ENCODE data around the gene MINK1.

MINK1 gene

DNA sequence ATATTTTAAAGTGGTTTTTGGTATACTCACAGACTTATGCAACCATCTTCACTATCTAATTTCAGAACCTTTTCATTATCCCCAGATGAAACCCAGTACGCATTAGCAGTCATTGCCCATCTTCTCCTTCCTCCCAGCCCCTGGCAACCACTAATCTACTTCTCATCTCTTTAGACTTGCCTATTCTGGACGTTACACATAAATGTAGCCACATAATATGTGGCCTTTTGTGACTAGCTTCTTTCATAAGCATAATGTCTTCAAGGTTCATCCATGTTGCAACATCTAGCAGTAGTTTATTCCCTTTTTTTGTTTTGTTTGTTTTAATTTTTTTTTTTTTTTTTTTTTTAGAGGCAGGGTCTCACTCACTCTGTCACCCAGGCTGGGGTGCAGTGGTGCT, 37.7 kb downstream of the MINK1 start:
- no peak overlapping the region for H3K4me3 ChIP-seq (ENCODE audit: low read depth, low read length)
- ChIA-PET POLR2A (no interaction called here), CTCF (interaction anchor here (1.2 to 1.6 kb wide), 3 partner anchors 11 to 82 kb away, joined by 4 to 6 read pairs (median 5); partner anchors contain the start of gene GLTPD2)
- TF ChIP-seq, protein P1, sequence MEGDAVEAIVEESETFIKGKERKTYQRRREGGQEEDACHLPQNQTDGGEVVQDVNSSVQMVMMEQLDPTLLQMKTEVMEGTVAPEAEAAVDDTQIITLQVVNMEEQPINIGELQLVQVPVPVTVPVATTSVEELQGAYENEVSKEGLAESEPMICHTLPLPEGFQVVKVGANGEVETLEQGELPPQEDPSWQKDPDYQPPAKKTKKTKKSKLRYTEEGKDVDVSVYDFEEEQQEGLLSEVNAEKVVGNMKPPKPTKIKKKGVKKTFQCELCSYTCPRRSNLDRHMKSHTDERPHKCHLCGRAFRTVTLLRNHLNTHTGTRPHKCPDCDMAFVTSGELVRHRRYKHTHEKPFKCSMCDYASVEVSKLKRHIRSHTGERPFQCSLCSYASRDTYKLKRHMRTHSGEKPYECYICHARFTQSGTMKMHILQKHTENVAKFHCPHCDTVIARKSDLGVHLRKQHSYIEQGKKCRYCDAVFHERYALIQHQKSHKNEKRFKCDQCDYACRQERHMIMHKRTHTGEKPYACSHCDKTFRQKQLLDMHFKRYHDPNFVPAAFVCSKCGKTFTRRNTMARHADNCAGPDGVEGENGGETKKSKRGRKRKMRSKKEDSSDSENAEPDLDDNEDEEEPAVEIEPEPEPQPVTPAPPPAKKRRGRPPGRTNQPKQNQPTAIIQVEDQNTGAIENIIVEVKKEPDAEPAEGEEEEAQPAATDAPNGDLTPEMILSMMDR (IDR thresholded peaks at IDR 0.05; ENCODE audit: insufficient read depth, low read length, missing control alignments), result no peak
- DNase-seq (ENCODE audit: low read depth, low spot score), result no peak

DNA sequence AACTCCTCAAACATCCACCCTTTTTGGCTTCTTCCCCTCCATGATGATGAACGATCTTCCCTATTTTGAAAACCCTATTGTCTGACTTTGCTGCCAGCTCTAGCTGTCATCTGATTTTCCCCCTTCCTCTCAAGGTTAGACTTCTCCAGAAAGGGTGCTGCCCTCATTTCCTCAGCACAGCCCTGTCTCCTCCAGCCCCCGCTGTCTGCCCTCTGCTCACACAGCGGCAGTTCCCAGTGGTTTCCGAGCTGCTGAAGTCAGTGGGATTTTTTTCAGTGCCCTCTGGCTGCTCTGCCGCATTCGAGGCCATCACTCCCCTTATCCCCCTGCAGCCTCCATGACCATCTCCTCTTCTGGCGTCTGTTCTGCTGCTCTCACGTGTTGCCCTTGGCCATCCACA, 39.6 kb downstream of the MINK1 start:
- TF ChIP-seq, protein P1 (IDR thresholded peaks at IDR 0.05; ENCODE audit: insufficient read depth, low read length, missing control alignments), result no peak
- DNase-seq (ENCODE audit: low read depth, low spot score), result no peak
- POLR2A ChIA-PET, result no interaction called here
- CTCF ChIA-PET, result interaction anchor here (1.9 to 2.4 kb wide), 3 partner anchors 9 to 83 kb away, joined by 5 to 9 read pairs (median 8); no protein-coding TSS in a partner anchor
- H3K4me3 ChIP-seq (ENCODE audit: low read depth, low read length), result no peak overlapping the region

DNA sequence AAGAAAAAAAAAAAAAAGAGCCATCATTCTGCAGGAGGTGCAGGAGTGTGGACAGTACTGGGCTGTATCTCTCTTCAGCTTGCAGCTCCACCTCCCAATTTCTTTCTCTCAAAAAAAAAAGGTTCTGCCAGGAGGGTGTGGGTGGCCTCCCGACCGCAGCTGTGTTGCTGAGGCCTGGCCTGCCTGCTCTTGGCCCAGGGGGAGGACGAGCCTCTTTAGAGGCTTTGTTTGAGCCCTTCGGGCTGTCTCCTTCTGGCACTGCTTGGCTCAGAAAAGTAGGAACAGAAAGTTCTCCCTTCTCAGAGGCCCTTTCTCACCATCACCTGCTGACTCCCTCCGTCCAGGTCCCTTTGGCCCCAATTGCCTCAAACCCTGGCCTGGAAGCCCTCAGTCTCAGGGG, 43.9 kb downstream of the MINK1 start:
- no peak overlapping the region for H3K4me3 ChIP-seq (ENCODE audit: low read depth, low read length)
- CTCF ChIA-PET, result interaction anchor here (0.7 to 3.0 kb wide), 2 partner anchors 11 to 90 kb away, joined by 3 to 14 read pairs; no protein-coding TSS in a partner anchor
- DNase-seq (ENCODE audit: low read depth, low spot score), result no peak
- TF ChIP-seq, protein P1 (IDR thresholded peaks at IDR 0.05; ENCODE audit: insufficient read depth, low read length, missing control alignments), result no peak
- POLR2A ChIA-PET, result no interaction called here

DNA sequence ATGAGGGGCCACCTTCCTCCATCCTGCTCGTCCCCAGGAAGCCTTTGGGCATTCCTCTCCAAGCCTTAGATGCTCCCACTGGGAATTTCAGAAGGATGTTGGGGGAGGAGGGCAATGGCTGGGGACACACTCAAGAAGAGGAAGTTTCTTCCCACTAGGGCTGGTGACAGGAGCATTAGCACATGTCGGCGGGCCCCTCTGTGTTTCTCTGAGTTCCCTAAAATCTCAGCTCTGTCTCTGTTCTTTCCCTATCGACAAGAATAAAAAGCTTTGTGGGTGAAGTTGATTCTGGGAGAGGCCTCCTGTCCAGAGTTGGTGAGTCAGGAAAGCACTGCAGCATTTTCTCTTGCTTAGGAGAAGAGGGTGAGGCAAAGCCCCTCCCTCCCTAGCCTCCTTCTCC, 46.5 kb downstream of the MINK1 start:
- CTCF ChIA-PET, result interaction anchor here (0.6 to 4.5 kb wide), 3 partner anchors 9 to 169 kb away, joined by 3 to 37 read pairs (median 25); partner anchors contain the start of genes ARRB2, GLTPD2 and VMO1
- no peak for DNase-seq (ENCODE audit: low read depth, low spot score)
- H3K4me3 ChIP-seq (ENCODE audit: low read depth, low read length), result no peak overlapping the region
- POLR2A ChIA-PET, result no interaction called here
- TF ChIP-seq, protein P1 (IDR thresholded peaks at IDR 0.05; ENCODE audit: insufficient read depth, low read length, missing control alignments), result no peak

DNA sequence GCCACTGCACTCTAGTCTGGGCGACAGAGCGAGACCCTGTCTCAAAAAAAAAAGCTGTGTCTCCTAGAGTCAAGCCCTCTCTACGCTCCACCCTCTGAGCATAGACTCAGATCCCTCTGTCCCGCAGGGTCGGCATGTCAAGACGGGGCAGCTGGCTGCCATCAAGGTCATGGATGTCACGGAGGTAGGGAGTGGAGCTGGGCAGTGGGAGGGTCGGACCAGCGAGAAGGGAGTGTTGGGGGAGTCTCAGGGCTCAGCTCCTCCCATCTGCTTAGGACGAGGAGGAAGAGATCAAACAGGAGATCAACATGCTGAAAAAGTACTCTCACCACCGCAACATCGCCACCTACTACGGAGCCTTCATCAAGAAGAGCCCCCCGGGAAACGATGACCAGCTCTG, 47.7 kb downstream of the MINK1 start:
- CTCF ChIA-PET, result interaction anchor here (0.8 to 4.5 kb wide), 13 partner anchors 8 to 314 kb away, joined by 3 to 37 read pairs (median 4); partner anchors contain the start of genes GLTPD2 and VMO1
- H3K4me3 ChIP-seq (ENCODE audit: low read depth, low read length), result no peak overlapping the region
- DNase-seq (ENCODE audit: low read depth, low spot score), result no peak
- POLR2A ChIA-PET, result no interaction called here
- TF ChIP-seq, protein P1 (IDR thresholded peaks at IDR 0.05; ENCODE audit: insufficient read depth, low read length, missing control alignments), result no peak

DNA sequence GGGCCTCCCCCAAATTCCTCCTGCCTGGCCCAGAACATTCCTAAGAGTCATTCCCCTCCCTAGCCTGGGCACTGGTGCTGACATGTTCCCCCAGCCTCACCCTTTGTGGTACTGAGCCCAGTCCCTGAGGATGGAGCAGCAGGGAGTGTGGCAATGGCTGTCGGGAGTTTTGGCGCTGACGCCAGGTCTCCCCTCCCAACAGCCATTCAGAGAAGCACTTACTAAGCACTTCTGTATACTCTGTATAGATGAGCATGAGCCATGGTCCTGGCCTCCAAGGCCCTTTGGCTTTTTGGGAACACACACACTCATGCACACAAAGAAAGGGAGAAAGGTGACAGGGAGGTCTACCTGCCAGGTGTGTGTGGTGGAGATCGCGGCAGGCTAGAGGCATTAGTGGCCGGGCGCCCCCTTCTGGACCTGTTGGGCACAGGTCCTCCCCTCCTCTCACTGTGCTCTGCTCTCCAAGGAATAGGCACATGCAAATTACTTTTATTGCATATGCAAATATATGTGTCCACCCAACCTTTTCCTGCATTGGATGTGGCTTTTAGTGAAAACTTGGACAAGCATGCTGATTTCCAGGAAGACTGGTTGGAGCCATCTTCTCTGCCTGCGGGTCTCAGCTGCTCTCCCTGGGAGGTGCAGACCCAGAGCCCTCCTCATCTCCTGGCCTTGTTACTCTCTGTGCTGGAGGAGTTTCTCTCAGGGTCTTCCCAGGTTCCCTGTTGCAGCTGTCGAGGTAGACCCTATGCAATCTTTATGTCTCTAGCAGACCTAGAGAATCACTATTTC, 48.8 kb downstream of the MINK1 start:
- TF ChIP-seq, protein P1 (IDR thresholded peaks at IDR 0.05; ENCODE audit: insufficient read depth, low read length, missing control alignments), result peak; percentile 83
- no peak overlapping the region for H3K4me3 ChIP-seq (ENCODE audit: low read depth, low read length)
- ChIA-PET POLR2A (interaction anchor here (0.5 kb wide), 1 partner anchor 39 kb away, joined by 3 read pairs; no protein-coding TSS in a partner anchor), CTCF (interaction anchor here (0.8 to 4.5 kb wide), 12 partner anchors 7 to 315 kb away, joined by 3 to 37 read pairs (median 6); partner anchors contain the start of genes GLTPD2 and VMO1)
- no peak for DNase-seq (ENCODE audit: low read depth, low spot score)
